ENCODE data around the gene CYB5R4. TPM values are rescaled to one million over a fixed set of nuclear protein-coding genes. Genes with fewer than 3 reads are reported as not detected.
"Not testable (repeated sequence)": the region's sequence is repeated elsewhere in the genome, so short reads cannot be mapped to it uniquely, and the experiment has no call there.

CYB5R4 gene
- total RNA-seq, 2 donors from 2014 or later: 8.2 to 8.6 TPM

DNA sequence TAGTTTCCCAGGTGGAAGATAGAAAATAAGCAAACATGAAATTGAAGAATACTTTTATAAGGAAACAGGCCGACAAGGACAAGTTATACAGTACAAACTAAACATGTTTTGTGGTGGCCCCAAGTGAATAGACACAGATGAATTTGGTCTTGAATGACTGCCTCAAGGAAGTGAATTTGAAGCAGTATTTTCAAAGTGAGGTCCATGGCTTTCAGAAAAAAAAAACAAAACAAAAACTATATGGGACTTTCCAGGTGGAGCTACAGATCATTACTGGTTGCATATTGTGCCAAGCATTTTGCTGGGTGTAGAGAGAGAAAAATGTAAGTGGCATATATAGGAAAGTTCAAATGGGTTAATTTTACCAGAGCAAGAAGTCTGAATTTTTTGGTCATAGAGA lies 68.8 kb downstream of the CYB5R4 start:
- no peak overlapping the region for H3K27ac ChIP-seq
- WGBS: 57% methylated on average over 1 of the region's 1 CpG
- H3K4me1 ChIP-seq (replicated peaks): no peaks in the 10 kb centered on the region
- no peak overlapping the region for H3K4me3 ChIP-seq
- no peak for TF ChIP-seq POLR2AphosphoS5 (IDR thresholded peaks at IDR 0.05)
- H3K27me3 ChIP-seq (replicated peaks; ENCODE audit: insufficient read depth): no peaks in the 10 kb centered on the region
- intact Hi-C loops (cut with DNase I): no loop called here
- DNase-seq (ENCODE audit: low spot score): no peak
- H3K9me3 ChIP-seq: no peaks in the 10 kb centered on the region
- H3K36me3 ChIP-seq: no peaks in the 10 kb centered on the region

DNA sequence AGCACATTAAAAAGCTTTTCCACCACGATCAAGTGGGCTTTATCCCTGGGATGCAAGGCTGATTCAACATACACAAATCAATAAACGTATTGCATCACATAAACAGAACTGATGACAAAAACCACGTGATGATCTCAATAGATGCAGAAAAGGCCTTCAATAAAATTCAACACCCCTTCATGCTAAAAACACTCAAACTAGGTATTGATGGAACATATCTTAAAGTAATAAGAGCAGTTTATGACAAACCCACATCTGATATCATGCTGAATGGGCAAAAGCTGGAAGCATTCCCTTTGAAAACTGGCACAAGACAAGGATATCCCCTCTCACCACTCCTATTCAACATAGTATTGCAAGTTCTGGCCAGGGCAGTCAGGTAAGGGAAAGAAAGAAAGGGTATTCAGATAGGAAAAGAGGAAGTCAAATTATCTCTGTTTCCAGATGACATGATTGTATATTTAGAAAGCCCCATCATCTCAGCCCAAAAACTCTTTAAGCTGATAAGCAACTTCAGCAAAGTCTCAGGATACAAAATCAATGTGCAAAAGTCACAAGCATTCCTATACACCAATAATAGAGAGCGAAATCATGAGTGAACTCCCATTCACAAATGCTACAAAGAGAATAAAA lies 86.8 kb downstream of the CYB5R4 start:
- H3K4me3 ChIP-seq; H3K4me1 ChIP-seq (replicated peaks); DNase-seq (ENCODE audit: low spot score); H3K27me3 ChIP-seq (replicated peaks; ENCODE audit: insufficient read depth); intact Hi-C loops (cut with DNase I); H3K36me3 ChIP-seq; H3K9me3 ChIP-seq; H3K27ac ChIP-seq: not testable (repeated sequence)
- 94% methylated on average over 4 of the region's 4 CpGs for WGBS

DNA sequence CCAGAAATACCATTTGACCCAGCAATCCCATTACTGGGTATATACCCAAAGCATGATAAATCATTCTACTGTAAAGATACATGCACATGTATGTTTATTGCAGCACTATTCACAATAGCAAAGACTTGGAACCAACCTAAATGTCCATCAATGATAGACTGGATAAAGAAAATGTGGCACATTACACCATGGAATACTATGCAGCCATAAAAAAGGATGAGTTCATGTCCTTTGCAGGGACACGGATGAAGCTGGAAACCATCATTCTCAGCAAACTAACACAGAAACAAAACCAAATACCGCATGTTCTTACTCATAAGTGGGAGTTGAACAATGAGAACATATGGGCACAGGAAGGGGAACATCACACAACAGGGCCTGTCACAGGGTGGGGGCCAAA lies 88.5 kb downstream of the CYB5R4 start:
- H3K4me1 ChIP-seq (replicated peaks); intact Hi-C loops (cut with DNase I); H3K9me3 ChIP-seq; H3K27me3 ChIP-seq (replicated peaks; ENCODE audit: insufficient read depth); H3K4me3 ChIP-seq; H3K27ac ChIP-seq; DNase-seq (ENCODE audit: low spot score); H3K36me3 ChIP-seq: not testable (repeated sequence)
- WGBS: 98% methylated on average over 2 of the region's 2 CpGs

DNA sequence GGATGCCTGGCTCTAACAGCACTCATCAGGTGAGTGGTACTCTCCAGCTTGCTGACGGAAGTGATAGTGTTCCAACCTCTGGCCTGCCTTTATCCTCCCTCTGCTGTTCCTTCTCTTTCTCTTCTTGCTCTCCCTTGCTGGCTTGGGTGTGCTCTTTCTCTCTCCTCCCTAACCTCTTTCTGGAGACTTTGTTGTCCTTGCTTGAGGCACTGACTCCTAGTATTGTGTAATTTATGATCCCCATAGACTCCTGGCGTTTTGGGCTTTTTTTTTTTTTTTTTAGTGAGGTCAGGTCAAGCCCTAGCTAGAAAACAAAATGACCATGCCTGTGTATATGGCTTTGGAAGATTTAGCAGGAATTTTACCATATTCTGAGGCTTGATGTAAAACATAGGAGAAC lies 89.4 kb downstream of the CYB5R4 start:
- intact Hi-C loops (cut with DNase I): no loop called here
- Histone ChIP-seq H3K27me3 (replicated peaks; ENCODE audit: insufficient read depth) (no peaks in the 10 kb centered on the region), H3K4me3 (no peak overlapping the region), H3K36me3 (no peaks in the 10 kb centered on the region), H3K9me3 (no peaks in the 10 kb centered on the region), H3K27ac (no peak overlapping the region), H3K4me1 (replicated peaks) (no peaks in the 10 kb centered on the region)
- TF ChIP-seq POLR2AphosphoS5 (IDR thresholded peaks at IDR 0.05): no peak
- TF ChIP-seq, protein P1, sequence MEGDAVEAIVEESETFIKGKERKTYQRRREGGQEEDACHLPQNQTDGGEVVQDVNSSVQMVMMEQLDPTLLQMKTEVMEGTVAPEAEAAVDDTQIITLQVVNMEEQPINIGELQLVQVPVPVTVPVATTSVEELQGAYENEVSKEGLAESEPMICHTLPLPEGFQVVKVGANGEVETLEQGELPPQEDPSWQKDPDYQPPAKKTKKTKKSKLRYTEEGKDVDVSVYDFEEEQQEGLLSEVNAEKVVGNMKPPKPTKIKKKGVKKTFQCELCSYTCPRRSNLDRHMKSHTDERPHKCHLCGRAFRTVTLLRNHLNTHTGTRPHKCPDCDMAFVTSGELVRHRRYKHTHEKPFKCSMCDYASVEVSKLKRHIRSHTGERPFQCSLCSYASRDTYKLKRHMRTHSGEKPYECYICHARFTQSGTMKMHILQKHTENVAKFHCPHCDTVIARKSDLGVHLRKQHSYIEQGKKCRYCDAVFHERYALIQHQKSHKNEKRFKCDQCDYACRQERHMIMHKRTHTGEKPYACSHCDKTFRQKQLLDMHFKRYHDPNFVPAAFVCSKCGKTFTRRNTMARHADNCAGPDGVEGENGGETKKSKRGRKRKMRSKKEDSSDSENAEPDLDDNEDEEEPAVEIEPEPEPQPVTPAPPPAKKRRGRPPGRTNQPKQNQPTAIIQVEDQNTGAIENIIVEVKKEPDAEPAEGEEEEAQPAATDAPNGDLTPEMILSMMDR (IDR thresholded peaks at IDR 0.05): no peak
- no peak for TF ChIP-seq POLR2A (IDR thresholded peaks at IDR 0.05)
- DNase-seq (ENCODE audit: low spot score): no peak
- 62% methylated on average over 2 of the region's 2 CpGs for WGBS

DNA sequence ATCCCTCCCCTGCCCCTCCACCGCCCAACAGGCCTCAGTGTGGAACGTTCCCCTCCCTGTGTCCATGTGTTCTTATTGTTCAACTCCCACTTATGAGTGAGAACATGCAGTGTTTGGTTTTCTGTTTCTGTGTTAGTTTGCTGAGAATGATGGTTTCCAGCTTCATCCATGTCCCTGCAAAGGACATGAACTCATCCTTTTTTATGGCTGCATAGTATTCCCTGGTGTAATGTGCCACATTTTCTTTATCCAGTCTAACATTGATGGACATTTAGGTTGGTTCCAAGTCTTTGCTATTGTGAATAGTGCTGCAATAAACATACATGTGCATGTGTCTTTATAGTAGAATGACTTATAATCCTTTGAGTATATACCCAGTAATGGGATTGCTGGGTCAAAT lies 91.9 kb downstream of the CYB5R4 start:
- H3K9me3 ChIP-seq; H3K27ac ChIP-seq; H3K4me3 ChIP-seq; DNase-seq (ENCODE audit: low spot score); H3K36me3 ChIP-seq; H3K27me3 ChIP-seq (replicated peaks; ENCODE audit: insufficient read depth); H3K4me1 ChIP-seq (replicated peaks); intact Hi-C loops (cut with DNase I): not testable (repeated sequence)
- 100% methylated on average over 2 of the region's 2 CpGs for WGBS

DNA sequence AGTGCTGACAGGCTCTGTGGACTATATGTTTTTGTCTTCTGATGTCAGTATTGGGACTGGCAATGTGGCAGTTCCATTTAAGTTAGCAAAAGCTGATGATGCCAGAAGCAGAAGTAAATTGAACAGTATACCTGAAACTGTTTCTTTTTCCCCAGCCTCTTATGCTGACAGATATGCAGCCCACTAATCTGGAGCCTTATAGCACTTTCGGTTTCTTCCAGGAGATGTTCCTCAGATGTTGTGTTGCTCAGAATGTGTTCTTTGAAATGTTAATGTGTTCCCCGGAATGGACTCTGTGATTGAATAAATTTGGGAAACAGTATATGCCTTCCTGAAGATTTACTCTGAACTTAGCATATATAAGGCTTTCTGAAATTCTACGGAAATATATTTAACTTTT lies 93.3 kb downstream of the CYB5R4 start:
- 75% methylated on average over 3 of the region's 3 CpGs for WGBS
- peaks cover 0 to 3% of the 10 kb centered on the region in 2 donors for H3K36me3 ChIP-seq
- H3K4me1 ChIP-seq (replicated peaks): no peaks in the 10 kb centered on the region
- intact Hi-C loops (cut with DNase I): no loop called here
- H3K9me3 ChIP-seq: no peaks in the 10 kb centered on the region
- TF ChIP-seq POLR2AphosphoS5 (IDR thresholded peaks at IDR 0.05) (no peak), POLR2A (IDR thresholded peaks at IDR 0.05) (no peak)
- TF ChIP-seq, protein P1 (IDR thresholded peaks at IDR 0.05): no peak
- no peak for DNase-seq (ENCODE audit: low spot score)
- H3K27ac ChIP-seq: no peak overlapping the region
- H3K4me3 ChIP-seq: no peak overlapping the region
- H3K27me3 ChIP-seq (replicated peaks; ENCODE audit: insufficient read depth): no peaks in the 10 kb centered on the region

DNA sequence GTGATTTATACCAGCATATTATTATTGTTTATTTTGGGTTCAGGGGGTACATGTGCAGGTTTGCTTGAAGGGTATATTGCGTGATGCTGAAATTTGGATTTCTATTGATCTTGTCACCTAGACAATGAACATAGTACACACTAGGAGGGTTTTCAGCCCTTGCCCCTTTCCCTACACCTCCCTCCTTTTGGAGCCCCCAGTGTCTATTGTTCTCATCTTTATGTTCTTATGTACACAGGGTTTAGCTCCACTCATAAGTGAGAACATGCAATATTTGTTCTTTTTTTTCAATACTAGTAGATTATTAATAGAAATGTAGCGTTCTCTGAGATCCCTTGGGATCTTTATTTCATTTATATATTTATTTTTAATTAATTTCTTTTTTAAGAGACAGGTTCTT lies 94.9 kb downstream of the CYB5R4 start:
- H3K36me3 ChIP-seq: peaks cover 0 to 3% of the 10 kb centered on the region in 2 donors
- no peaks in the 10 kb centered on the region for H3K4me1 ChIP-seq (replicated peaks)
- no peak overlapping the region for H3K4me3 ChIP-seq
- no peaks in the 10 kb centered on the region for H3K9me3 ChIP-seq
- TF ChIP-seq POLR2AphosphoS5 (IDR thresholded peaks at IDR 0.05): no peak
- TF ChIP-seq, protein P1 (IDR thresholded peaks at IDR 0.05): no peak
- no peak for TF ChIP-seq POLR2A (IDR thresholded peaks at IDR 0.05)
- intact Hi-C loops (cut with DNase I): no loop called here
- WGBS: 80% methylated on average over 2 of the region's 2 CpGs
- DNase-seq (ENCODE audit: low spot score): no peak
- H3K27ac ChIP-seq: no peak overlapping the region
- H3K27me3 ChIP-seq (replicated peaks; ENCODE audit: insufficient read depth): no peaks in the 10 kb centered on the region

Data from prostate gland (tissue), 2 donors.